GM12878 (cell line): Measurements from ENCODE around the gene IDH3B. TPM values are rescaled to one million over a fixed set of nuclear protein-coding genes. Genes with fewer than 3 reads are reported as not detected.

Experiments used
- ATAC-seq: fragments of 200-7000 bp; cut with Tn5 transposase; 3 replicates; pipeline ENCODE4 v1.9.1; 2020; ENCODE audit warnings: mild to moderate bottlenecking, moderate library complexity
- BruUV-seq: library from RNA; stranded (reverse); fragments of 400-500 nt; replicated peaks from 2 replicates; lab custom pipeline; 2021; lab: Mats Ljungman, UMichigan
- CTCF ChIA-PET: fragments of 300-600 bp; sonication (Branson Sonifier 250); formaldehyde crosslinking; extraction: SDS; loops from one replicate; lab custom pipeline; 2021; ENCODE audit warnings: inconsistent platforms; lab: Yijun Ruan, JAX
- POLR2A ChIA-PET: fragments of 350-600 bp; formaldehyde crosslinking; extraction: SDS; loops from one replicate; lab custom pipeline; 2021; ENCODE audit warnings: inconsistent platforms; lab: Charles Lee
- RAD21 ChIA-PET: fragments of 300-600 bp; sonication (Branson Sonifier 250); formaldehyde crosslinking; loops from one replicate; lab custom pipeline; 2023; ENCODE audit warnings: antibody characterized with exemption; ENCODE audit not compliant: unreplicated experiment; lab: Charles Lee
- SMC1A ChIA-PET: fragments of 300-600 bp; sonication (Branson Sonifier 250); formaldehyde crosslinking; loops from one replicate; lab custom pipeline; 2023; ENCODE audit not compliant: unreplicated experiment, uncharacterized antibody; lab: Charles Lee
- DNase-seq: peaks from one replicate; pipeline ENCODE4 v3.0.0-alpha.2; 2011; ENCODE audit warnings: low read depth, low spot score
- FAIRE-seq: peaks from 3 replicates; lab custom pipeline; 2011; peaks lifted over from hg19 to GRCh38; lab: Jason Lieb, UNC
- H2AFZ ChIP-seq: 2 replicates; pipeline ENCODE4 v1.6.0; 2011; ENCODE audit warnings: low read depth, low read length, control low read depth; ENCODE audit not compliant: control insufficient read depth
- H3K27ac ChIP-seq: 2 replicates; pipeline ENCODE4 v1.5.1; 2011; ENCODE audit warnings: control low read depth; ENCODE audit not compliant: control insufficient read depth, insufficient read depth
- H3K27me3 ChIP-seq, 2 experiments: replicated peaks in 1 of 2; 2 replicates each; pipeline versions ENCODE4 v1.6.0 to v1.6.1; 2011; ENCODE audit warnings: low read length in 1 of 2; ENCODE audit not compliant: control insufficient read depth in 2 of 2, insufficient read depth in 2 of 2
- H3K36me3 ChIP-seq, 2 experiments: 2 replicates each; pipeline ENCODE4 v1.5.1; 2011; ENCODE audit warnings: low read length in 1 of 2; ENCODE audit not compliant: control insufficient read depth in 2 of 2, insufficient read depth in 2 of 2
- H3K4me1 ChIP-seq: 2 replicates; pipeline ENCODE4 v1.6.1; 2011; ENCODE audit warnings: mild to moderate bottlenecking, low read length, moderate library complexity, mixed read lengths; ENCODE audit not compliant: control insufficient read depth, insufficient read depth
- H3K4me2 ChIP-seq: 2 replicates; pipeline ENCODE4 v1.6.0; 2011; ENCODE audit warnings: control low read depth; ENCODE audit not compliant: control insufficient read depth, insufficient read depth
- H3K4me3 ChIP-seq: fragments of 200-600 bp; sonication (generic); 2 replicates; pipeline ENCODE4 v1.5.1; 2016
- H3K79me2 ChIP-seq: 2 replicates; pipeline ENCODE4 v1.6.0; 2011; ENCODE audit warnings: low read length; ENCODE audit not compliant: control insufficient read depth, insufficient read depth
- H3K9ac ChIP-seq: 2 replicates; pipeline ENCODE4 v1.8.0; 2011; ENCODE audit warnings: low read length, control low read depth, mixed read lengths; ENCODE audit not compliant: control insufficient read depth, insufficient read depth
- H3K9me3 ChIP-seq: replicated peaks from 3 replicates; pipeline ENCODE4 v1.5.1; 2011; ENCODE audit warnings: mild to moderate bottlenecking, low read length; ENCODE audit not compliant: control insufficient read depth, insufficient read depth
- H4K20me1 ChIP-seq: 2 replicates; pipeline ENCODE4 v1.6.0; 2011; ENCODE audit not compliant: control insufficient read depth, insufficient read depth
- CBFB ChIP-seq: IDR thresholded peaks from 2 replicates; pipeline ENCODE4 v1.6.1; 2016; ENCODE audit warnings: antibody characterized with exemption, low read depth
- CBX5 ChIP-seq: sonication (generic); IDR thresholded peaks from 2 replicates; pipeline ENCODE4 v1.6.1; 2016; ENCODE audit warnings: low read depth, moderate library complexity, mild to moderate bottlenecking, inconsistent platforms
- EP300 ChIP-seq, 2 experiments: fragments of 150-350 bp in 1 of 2; IDR thresholded peaks; 2 replicates each; pipeline ENCODE4 v1.6.1; 2011 to 2012; ENCODE audit warnings: low read depth in 2 of 2, low read length in 2 of 2, borderline replicate concordance in 1 of 2, improper control_type of control experiment in 1 of 2, inconsistent platforms in 1 of 2; ENCODE audit not compliant: control insufficient read depth in 1 of 2
- HDAC2 ChIP-seq: fragments of 200-600 bp; sonication (generic); IDR thresholded peaks from 2 replicates; pipeline ENCODE4 v1.6.1; 2017
- HDAC6 ChIP-seq: fragments of 200-600 bp; sonication (generic); IDR thresholded peaks from one replicate; pipeline ENCODE4 v1.8.0; 2017; ENCODE audit warnings: antibody characterized with exemption; ENCODE audit not compliant: unreplicated experiment
- HDGF ChIP-seq: fragments of 450-650 bp; IDR thresholded peaks from 2 replicates; pipeline ENCODE4 v1.6.1; 2016; ENCODE audit warnings: antibody characterized with exemption
- KLF5 ChIP-seq: fragments of 450-650 bp; IDR thresholded peaks from 2 replicates; pipeline ENCODE4 v1.6.1; 2014; ENCODE audit warnings: mild to moderate bottlenecking; ENCODE audit not compliant: partially characterized antibody
- LARP7 ChIP-seq: fragments of 450-650 bp; IDR thresholded peaks from 2 replicates; pipeline ENCODE4 v1.6.1; 2017; ENCODE audit warnings: mild to moderate bottlenecking
- MEF2A ChIP-seq: IDR thresholded peaks from 2 replicates; pipeline ENCODE4 v1.6.1; 2011; ENCODE audit warnings: low read depth, mild to moderate bottlenecking, low read length, moderate library complexity; ENCODE audit not compliant: insufficient read depth
- MTA2 ChIP-seq: fragments of 450-650 bp; IDR thresholded peaks from 2 replicates; pipeline ENCODE4 v1.6.1; 2016; ENCODE audit warnings: low read depth, mild to moderate bottlenecking, moderate library complexity
- POLR2AphosphoS2 ChIP-seq: IDR thresholded peaks from 2 replicates; pipeline ENCODE4 v1.6.1; 2011; ENCODE audit warnings: low read depth, mild to moderate bottlenecking, low read length, improper control_type of control experiment, moderate library complexity
- SUPT20H ChIP-seq: IDR thresholded peaks from 2 replicates; pipeline ENCODE4 v1.6.1; 2011; ENCODE audit warnings: low read depth, mild to moderate bottlenecking, low read length, moderate library complexity, borderline replicate concordance; ENCODE audit not compliant: control insufficient read depth
- ZSCAN29 ChIP-seq: fragments of 450-650 bp; IDR thresholded peaks from 2 replicates; pipeline ENCODE4 v1.6.1; 2017; ENCODE audit warnings: mild to moderate bottlenecking, moderate library complexity
- WGBS: methylation state at CpG from one replicate; pipeline ENCODE4 v1.1.6; 2016; ENCODE audit warnings: low lambda C conversion rate; ENCODE audit not compliant: insufficient replicate concordance, insufficient coverage; ENCODE audit errors: missing lambda C conversion rate; 5-methylcytosine and 5-hydroxymethylcytosine counted together
- in situ Hi-C: fragments of 300-500 bp; cut with MboI; formaldehyde crosslinking; loops from 9 replicates; pipeline ENCODE4 v1.14.3; 2018; ENCODE audit warnings: mixed read lengths
- intact Hi-C: fragments of 100-400 bp; cut with micrococcal nuclease; formaldehyde crosslinking; loops from one replicate; pipeline ENCODE4 v1.14.2; 2022; ENCODE audit not compliant: unreplicated experiment
- polyA plus RNA-seq, 11 experiments: library from polyadenylated mRNA; depleted of rRNA in 4 of 11; unstranded in 6 of 11; stranded (reverse) in 5 of 11; fragments of >200 nt; fragmentation: Nextera tagmentation in 4 of 11; fragmentation: Illumina TruSeq in 1 of 11; extraction: Ambion mirVana in 4 of 11; extraction: Trizol in 1 of 11; gene quantifications; 1 replicate in 1 of 11; 2 replicates in 10 of 11; pipeline versions ENCODE4 v1.2.1 to v1.2.3, GENCODE V29; 2011 to 2016; ENCODE audit warnings: inconsistent platforms in 2 of 11, missing spikeins in 2 of 11, low read depth in 1 of 11
- total RNA-seq, 4 experiments: library from RNA; depleted of rRNA in 3 of 4; stranded (reverse); fragments of >200 nt in 3 of 4; fragmentation: Illumina TruSeq in 1 of 4; extraction: Trizol in 1 of 4; gene quantifications; 2 replicates each; pipeline versions ENCODE4 v1.2.1 to v1.2.3, GENCODE V29; 2013 to 2021
- TF ChIP-seq, protein P1 (sequence below): IDR thresholded peaks from 2 replicates; pipeline ENCODE4 v1.6.1; 2011; ENCODE audit warnings: mild to moderate bottlenecking, low read depth, low read length, moderate library complexity; ENCODE audit not compliant: insufficient replicate concordance

IDH3B gene
- total and polyA plus RNA-seq, 10 of the 15 experiments (the other 5 are each of a cell fraction or from before 2014, with no cell fraction given): 65.3 to 177 (median 121) TPM

DNA sequence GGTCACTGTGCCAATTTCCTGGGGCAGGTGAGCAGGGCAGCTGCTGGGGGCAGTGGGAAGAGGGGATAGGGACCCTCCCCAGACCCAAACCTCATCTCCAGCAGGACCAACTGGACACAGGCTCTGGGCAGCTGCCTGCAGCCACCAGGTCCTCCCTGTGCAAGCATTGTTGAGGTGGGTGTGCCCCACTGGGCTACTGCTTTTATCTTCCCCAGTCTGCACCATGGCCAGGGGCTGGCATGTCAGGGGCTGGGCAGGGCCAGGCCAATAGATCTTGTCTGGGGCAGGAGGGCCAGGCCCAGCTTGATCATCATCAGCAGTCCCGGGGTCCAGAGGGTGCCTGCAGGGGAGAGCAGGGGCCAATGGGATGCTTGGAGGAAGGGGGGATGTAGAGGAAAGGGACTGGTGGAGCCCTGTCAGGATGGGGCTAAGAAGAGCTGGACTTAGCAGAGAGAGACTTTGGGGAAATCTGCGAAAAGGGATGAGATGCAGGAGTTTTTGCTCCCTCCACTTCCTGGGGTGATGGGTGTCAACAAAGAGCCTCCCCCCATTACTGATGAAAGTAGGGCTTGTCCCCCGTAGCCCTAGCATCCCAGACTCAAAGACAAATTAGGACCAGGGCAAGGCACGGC lies 34.3 kb upstream of the IDH3B start:
- Histone ChIP-seq H3K27me3 (peaks cover 3 to 16% of the 10 kb centered on the region in 2 experiments), H3K9ac (no peak overlapping the region), H3K9me3 (no peaks in the 10 kb centered on the region), H3K4me1 (no peaks in the 10 kb centered on the region), H4K20me1 (no peaks in the 10 kb centered on the region), H3K4me3 (no peak overlapping the region), H3K79me2 (no peaks in the 10 kb centered on the region), H3K4me2 (no peak overlapping the region), H3K36me3 (no peaks in the 10 kb centered on the region), H2AFZ (no peak overlapping the region), H3K27ac (no peak overlapping the region)
- intact Hi-C loops (no loop called here), in situ Hi-C loops (no loop called here)
- BruUV-seq: no TSS peak
- FAIRE-seq (no peak), ATAC-seq (no peak), DNase-seq (no peak)
- 0% methylated on average over 4 of the region's 4 CpGs for WGBS
- CTCF ChIA-PET: no interaction called here
- SMC1A ChIA-PET: no interaction called here
- POLR2A ChIA-PET: no interaction called here
- RAD21 ChIA-PET: no interaction called here
- TF ChIP-seq MEF2A (no peak), EP300 (IDR thresholded peaks at IDR 0.05; ENCODE audit: borderline replicate concordance in 1 of 2, control insufficient read depth in 1 of 2, low read depth in 2 of 2, low read length in 2 of 2) (no peak), CBFB (no peak), SUPT20H (no peak), CBX5 (no peak), LARP7 (no peak), KLF5 (no peak), HDAC2 (no peak), ZSCAN29 (no peak), HDAC6 (no peak), HDGF (no peak), POLR2AphosphoS2 (no peak), MTA2 (no peak)
- TF ChIP-seq, protein P1, sequence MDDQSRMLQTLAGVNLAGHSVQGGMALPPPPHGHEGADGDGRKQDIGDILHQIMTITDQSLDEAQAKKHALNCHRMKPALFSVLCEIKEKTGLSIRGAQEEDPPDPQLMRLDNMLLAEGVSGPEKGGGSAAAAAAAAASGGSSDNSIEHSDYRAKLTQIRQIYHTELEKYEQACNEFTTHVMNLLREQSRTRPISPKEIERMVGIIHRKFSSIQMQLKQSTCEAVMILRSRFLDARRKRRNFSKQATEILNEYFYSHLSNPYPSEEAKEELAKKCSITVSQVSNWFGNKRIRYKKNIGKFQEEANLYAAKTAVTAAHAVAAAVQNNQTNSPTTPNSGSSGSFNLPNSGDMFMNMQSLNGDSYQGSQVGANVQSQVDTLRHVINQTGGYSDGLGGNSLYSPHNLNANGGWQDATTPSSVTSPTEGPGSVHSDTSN: no peak
